ENCODE measurements around the gene ZNF749. TPM values are rescaled to one million over a fixed set of nuclear protein-coding genes. Genes with fewer than 3 reads are reported as not detected.

The ZNF749 gene
- total RNA-seq, 1 experiment from 2014 or later = 21.6 TPM

GRCh38 chr19:57403737-57404563 is 31.2 kb upstream of the ZNF749 start:
- ChIA-PET CTCF (no interaction called here), POLR2A (ENCODE audit: low non-redundant PET) (no interaction called here)
- no peak overlapping the region for H3K4me3 ChIP-seq (ENCODE audit: low read depth, low read length, poor library complexity, severe bottlenecking)
- intact Hi-C loops (cut with micrococcal nuclease; ENCODE audit: unreplicated experiment) = no loop called here
- no peaks in the 10 kb centered on the region for H3K4me1 ChIP-seq (ENCODE audit: insufficient read depth, low read length, poor library complexity, severe bottlenecking)
- H3K9me3 ChIP-seq (ENCODE audit: low read depth, low read length, poor library complexity, severe bottlenecking) = peaks cover 7% of the 10 kb centered on the region
- H3K36me3 ChIP-seq (ENCODE audit: insufficient read depth, low read length, poor library complexity, severe bottlenecking) = peaks cover 13% of the 10 kb centered on the region
- H3K27me3 ChIP-seq (replicated peaks; ENCODE audit: insufficient read depth, low read depth, low read length, poor library complexity) = no peaks in the 10 kb centered on the region
- no peak for TF ChIP-seq CTCF (conservative IDR thresholded peaks at IDR 0.05; ENCODE audit: low read depth, low read length)
- TF ChIP-seq EZH2 (IDR thresholded peaks at IDR 0.05; ENCODE audit: borderline replicate concordance, low read depth, low read length, poor library complexity, severe bottlenecking) = no peak
- no TSS peak for BruUV-seq (replicated peaks)
- no peak overlapping the region for H3K27ac ChIP-seq (ENCODE audit: low read depth, low read length, poor library complexity, severe bottlenecking)
- DNase-seq (ENCODE audit: low spot score) = no peak

GRCh38 chr19:57406516-57407123 is 28.5 kb upstream of the ZNF749 start:
- intact Hi-C loops (cut with micrococcal nuclease; ENCODE audit: unreplicated experiment) = loop anchor here (2.0 kb wide), 1 partner anchor 748 kb away; no protein-coding TSS in a partner anchor
- CTCF ChIA-PET = interaction anchor here (1.0 kb wide), 1 partner anchor 749 kb away, joined by 4 read pairs; no protein-coding TSS in a partner anchor
- BruUV-seq (replicated peaks) = no TSS peak
- Histone ChIP-seq H3K4me1 (ENCODE audit: insufficient read depth, low read length, poor library complexity, severe bottlenecking) (no peaks in the 10 kb centered on the region), H3K36me3 (ENCODE audit: insufficient read depth, low read length, poor library complexity, severe bottlenecking) (no peaks in the 10 kb centered on the region), H3K27ac (ENCODE audit: low read depth, low read length, poor library complexity, severe bottlenecking) (no peak overlapping the region), H3K4me3 (ENCODE audit: low read depth, low read length, poor library complexity, severe bottlenecking) (no peak overlapping the region), H3K27me3 (replicated peaks; ENCODE audit: insufficient read depth, low read depth, low read length, poor library complexity) (no peaks in the 10 kb centered on the region), H3K9me3 (ENCODE audit: low read depth, low read length, poor library complexity, severe bottlenecking) (no peaks in the 10 kb centered on the region)
- peak; percentile 84 for TF ChIP-seq CTCF (conservative IDR thresholded peaks at IDR 0.05; ENCODE audit: low read depth, low read length)
- TF ChIP-seq EZH2 (IDR thresholded peaks at IDR 0.05; ENCODE audit: borderline replicate concordance, low read depth, low read length, poor library complexity, severe bottlenecking) = no peak
- POLR2A ChIA-PET (ENCODE audit: low non-redundant PET) = no interaction called here
- DNase-seq (ENCODE audit: low spot score) = peak; percentile 70

- peaks cover 3% of the 10 kb centered on the region for H3K36me3 ChIP-seq (ENCODE audit: insufficient read depth, low read length, poor library complexity, severe bottlenecking)
- no peaks in the 10 kb centered on the region for H3K9me3 ChIP-seq (ENCODE audit: low read depth, low read length, poor library complexity, severe bottlenecking)
- ChIA-PET POLR2A (ENCODE audit: low non-redundant PET) (no interaction called here), CTCF (no interaction called here)
- no peaks in the 10 kb centered on the region for H3K4me1 ChIP-seq (ENCODE audit: insufficient read depth, low read length, poor library complexity, severe bottlenecking)
- peak within 1 kb of the TSS; percentile 63 for H3K27ac ChIP-seq (ENCODE audit: low read depth, low read length, poor library complexity, severe bottlenecking)
- TF ChIP-seq EZH2 (IDR thresholded peaks at IDR 0.05; ENCODE audit: borderline replicate concordance, low read depth, low read length, poor library complexity, severe bottlenecking) (no peak), CTCF (conservative IDR thresholded peaks at IDR 0.05; ENCODE audit: low read depth, low read length) (no peak)
- DNase-seq (ENCODE audit: low spot score) = peak; percentile 97
- intact Hi-C loops (cut with micrococcal nuclease; ENCODE audit: unreplicated experiment) = loop anchor here (2.0 kb wide), 1 partner anchor 492 kb away; no protein-coding TSS in a partner anchor
- TSS peak; percentile 51 for BruUV-seq (replicated peaks)
- H3K27me3 ChIP-seq (replicated peaks; ENCODE audit: insufficient read depth, low read depth, low read length, poor library complexity) = no peaks in the 10 kb centered on the region
- peak within 1 kb of the TSS; percentile 91 for H3K4me3 ChIP-seq (ENCODE audit: low read depth, low read length, poor library complexity, severe bottlenecking)
Observed at GRCh38 chr19:57410877-57411671, 24.1 kb upstream of the ZNF749 start, which contains the start of gene ZNF17. Gene ZNF17 (plus strand): TSS chr19:57411161. CDS start chr19:57413616, 2,455 bp downstream.
